CD4-positive, alpha-beta T cell treated with Interleukin-12 subunit alpha and Interleukin-12 subunit beta, for 1 hour (primary cell): ENCODE measurements around the gene COL13A1.

Experiments
- DNase-seq: peaks from one replicate; pipeline ENCODE4 v3.0.0-alpha.2; 2020

Gene COL13A1

DNA sequence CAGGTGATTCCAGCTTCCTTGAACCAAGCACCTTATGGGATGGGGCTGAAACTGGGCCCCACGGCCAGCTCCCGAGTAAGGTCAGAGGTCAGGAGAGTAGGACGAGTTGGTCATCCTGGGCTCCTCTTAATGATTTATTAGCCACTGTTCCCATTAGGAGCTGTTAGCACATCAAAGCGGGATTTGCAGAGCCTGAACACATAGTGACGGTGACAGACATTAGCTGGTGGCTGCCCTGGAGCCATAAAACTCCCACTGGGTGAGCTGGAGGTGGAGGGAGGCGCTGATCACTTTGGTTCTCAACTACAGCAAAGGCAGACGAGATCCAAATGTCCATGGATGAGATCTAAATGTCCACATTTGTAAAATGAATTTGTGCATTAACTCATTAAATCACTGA is 48.1 kb downstream of the COL13A1 start:
- no peak for DNase-seq

DNA sequence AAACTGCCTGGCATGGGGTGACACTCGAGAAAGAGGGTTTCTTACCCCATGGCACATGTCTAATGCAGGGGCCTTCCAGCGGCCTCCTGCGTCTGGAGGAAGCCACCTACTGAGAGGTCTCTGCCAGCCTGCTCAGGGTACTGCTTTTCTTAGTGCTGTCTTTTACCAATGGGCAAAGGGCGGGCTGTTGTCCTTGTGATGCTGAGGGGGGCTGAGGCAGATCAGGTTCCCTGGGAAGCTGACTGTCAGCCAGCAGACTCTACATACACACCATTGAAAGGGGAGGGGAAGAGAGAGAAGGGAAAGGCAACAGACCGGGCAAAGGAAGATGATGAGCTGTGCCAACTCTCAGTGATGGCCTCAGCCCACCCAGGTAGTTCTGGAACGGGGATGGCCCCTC is 48.7 kb downstream of the COL13A1 start:
- DNase-seq = no peak

DNA sequence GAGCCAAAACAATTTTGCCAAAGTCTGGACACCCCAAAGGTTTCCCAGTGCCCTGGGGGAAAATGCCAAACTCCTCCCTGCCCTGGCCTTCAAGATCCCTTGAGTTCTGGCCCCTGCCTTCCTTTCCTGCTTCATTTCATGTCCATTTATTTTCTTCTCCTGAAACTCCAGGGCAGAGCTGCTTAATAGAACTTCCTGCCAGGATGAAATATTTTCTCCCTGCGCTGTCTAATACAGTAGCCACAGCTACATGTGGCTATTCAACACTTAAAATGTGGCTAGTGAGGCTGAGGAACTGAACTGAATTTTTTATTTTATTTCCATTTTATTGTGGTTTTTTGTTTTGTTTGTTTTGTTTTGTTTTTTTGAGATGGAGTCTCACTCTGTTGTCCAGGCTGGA is 49.6 kb downstream of the COL13A1 start:
- no peak for DNase-seq

DNA sequence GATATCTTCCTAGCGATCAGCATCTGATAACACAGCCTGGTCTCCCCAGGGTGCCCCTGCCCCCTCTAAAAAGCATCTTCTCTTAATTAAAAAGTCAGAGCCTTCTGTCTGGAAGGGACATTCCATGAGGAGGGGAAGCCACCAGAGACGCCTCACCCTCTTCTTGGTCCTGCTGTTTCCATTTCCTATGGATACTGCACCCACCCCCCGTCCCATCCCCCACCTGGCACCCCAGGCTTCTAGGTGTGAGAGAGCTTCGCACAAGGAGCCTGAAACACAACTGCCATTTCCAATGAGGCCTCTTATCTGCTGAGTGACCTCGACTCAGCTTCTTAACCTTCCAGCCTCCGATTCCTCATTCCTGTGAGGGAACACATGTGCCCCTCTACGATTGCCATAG is 51.4 kb downstream of the COL13A1 start:
- no peak for DNase-seq

DNA sequence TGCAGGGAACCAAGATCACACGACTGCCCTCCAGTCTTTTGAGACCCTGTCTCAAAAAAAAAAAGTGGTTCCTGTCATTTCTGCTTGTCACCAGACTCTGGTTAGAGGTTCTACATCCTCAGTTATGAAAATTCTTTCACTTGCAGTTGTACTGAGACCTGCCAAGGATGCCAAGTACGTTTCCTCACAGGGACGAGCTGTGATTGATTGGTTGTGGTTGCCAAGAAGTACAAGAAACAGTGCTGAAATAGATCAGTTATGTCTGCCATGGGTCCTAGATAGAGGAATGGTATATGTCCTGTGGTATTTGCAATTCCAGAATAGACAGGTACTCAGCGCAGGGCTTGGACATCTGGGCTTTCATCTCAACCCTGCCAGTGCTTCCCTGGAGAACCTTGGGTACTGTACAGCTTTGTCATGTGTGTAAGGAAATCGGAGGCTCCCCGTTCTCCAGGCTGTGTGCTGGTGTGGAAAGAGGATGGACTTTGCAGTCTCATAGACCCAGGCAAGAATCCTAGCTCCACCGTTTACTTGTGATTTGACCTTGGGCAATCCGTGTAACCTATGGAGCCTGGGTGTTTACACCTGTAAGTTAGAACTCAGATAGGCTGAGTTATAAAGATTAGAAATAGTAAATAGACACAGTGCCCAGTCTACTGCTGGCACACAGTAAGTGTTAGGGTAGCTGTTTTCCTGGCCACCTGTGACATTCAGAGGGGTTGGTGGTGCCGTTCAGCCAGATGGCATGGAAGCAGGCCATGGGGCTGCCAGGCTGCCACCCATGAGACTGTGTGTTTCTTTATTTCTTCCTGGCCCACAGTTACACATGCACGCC is 53.0 kb downstream of the COL13A1 start:
- DNase-seq = no peak

DNA sequence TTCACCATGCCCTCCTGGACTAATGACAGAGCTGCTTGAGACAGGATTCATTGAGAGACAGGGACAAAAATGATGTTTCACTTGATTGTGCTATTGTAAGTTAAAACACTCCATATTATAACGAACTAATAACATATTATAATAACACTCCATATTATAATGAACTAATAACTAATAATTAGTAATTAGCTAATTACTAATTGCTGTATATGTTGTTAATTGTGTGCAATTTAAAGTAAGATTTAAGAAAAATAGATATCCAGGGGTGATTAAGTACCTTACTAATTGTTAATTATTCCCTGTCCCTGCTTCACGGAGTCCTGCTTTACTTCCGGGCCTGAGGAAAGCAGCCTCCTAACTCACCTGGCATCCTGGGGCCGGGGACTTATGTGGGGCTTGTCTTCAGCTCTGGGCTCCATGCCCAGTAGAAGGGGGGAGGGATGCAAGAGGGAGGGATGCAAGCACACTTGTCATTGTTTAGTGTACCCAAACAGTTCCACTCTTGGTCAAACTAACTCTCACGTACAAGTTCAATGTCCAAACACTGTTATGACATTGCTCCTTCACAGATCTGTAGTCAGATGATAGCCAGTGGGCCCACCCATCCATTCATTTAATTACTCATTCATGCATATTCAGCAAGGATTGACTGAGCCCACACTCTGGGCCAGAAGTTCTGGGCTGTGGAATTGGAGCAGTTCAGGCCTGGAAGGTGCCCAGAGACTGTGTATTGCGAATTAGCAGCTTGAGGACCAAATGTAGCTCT is 53.8 kb downstream of the COL13A1 start:
- DNase-seq = no peak

DNA sequence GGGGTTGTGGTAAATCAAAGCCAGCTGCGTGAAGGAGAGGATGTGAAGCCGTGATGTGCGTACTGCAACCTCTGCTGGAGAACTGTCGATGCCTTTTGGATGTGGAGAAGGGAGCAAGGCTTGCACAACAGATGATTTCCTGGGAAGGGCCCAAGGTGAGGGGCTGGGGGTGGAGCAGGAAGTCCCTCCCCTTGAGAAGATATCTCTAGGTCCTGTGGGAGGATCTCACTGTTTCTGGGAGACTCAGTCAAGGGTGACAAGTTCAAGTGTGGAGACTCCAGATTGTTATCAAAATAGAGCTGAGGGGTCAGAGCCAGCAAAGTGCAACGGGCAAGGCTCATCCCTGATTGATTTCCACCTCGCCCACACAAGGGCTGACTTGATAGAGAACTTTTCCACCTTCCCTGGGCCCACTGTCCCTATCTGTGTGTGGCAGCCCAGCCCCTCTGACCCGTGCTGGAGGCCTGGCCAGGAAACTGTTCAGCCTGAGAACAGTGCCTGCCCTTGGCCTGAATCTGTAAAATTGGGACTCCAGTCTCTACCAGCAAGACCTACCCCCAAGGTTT is 55.0 kb downstream of the COL13A1 start:
- DNase-seq = no peak

DNA sequence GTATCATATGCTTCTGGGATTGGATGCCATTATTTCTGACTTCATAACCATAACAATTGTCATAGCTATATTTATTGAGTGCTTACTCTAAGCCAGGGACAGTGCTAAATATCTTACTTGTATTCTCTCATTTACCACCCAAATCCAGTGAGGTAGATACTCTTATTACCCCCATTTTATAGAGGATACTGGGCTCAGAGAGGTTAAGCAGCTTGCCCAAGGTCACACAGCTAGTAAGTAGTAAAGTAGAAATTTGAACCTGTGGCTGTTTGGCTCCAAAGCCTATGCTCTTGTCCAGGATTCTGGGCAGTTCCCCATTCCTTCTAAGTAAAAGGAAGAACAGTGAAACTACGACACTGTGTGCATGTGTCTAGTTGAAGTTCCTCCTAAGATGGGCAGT is 56.5 kb downstream of the COL13A1 start:
- no peak for DNase-seq

DNA sequence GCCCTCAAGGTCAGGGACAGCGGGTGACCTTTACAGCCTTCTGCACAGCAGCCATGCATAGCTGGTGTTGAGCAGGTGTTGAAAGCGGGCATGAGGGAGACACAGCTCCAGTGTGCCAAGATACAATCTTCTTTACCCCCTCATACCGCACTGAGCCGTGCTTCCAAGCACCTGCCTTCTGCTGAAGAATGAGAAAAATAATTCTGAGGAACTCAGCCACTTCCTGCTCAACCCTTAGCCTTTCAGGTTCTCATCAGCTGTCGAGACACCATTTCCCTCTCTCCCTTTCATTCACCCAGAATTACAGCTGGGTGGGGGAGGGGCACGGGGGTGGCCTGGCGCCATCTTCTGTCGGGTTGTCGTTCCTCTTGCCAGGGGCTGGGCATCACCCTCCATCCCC is 58.6 kb downstream of the COL13A1 start:
- DNase-seq = no peak

DNA sequence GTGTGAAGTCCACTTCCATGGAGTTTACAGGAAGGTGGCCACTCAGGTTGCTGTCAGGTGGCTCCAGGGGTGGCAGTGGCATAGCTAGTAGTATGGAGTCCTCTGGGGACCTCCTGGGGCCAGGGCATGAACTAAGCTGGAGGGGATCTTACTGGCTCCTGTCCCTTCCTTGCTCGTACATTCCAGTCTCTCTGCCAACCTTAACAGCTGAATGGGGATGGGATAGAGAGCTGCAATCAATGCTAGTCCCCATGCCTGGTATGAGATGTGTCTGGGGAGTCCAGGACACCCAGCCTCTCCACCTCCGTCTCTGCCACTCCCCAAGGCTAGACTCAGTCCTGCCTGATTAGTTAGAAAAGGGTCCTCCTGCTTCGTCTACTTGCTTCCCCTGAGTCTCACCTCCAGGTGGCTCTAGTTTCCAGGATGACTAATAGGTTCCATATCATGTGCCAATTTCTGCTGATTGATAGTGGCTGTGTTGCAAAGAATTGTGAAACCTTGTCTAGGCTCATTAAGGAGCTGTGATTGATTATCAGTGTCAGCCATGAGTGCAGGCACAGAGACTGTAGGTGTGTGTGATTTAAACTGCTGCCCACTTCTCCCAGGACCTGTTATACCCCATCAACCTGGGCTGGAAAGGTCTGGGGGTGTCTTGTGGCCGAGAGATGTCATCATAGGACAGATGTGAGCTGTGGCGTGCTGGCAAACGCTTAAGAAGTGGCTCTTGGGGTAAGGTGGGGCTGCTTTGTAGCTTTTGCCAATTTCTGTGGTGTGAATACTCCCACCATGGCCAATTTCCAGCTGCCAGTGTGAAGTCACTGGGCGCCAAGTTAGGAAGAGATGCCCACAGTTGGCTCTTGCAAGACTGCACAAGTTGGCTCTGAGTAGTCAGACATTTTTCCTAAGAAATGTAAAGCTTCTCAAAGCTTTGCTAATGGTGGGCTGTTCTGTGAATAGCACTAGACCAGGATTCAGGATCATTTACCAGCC is 59.8 kb downstream of the COL13A1 start:
- no peak for DNase-seq

DNA sequence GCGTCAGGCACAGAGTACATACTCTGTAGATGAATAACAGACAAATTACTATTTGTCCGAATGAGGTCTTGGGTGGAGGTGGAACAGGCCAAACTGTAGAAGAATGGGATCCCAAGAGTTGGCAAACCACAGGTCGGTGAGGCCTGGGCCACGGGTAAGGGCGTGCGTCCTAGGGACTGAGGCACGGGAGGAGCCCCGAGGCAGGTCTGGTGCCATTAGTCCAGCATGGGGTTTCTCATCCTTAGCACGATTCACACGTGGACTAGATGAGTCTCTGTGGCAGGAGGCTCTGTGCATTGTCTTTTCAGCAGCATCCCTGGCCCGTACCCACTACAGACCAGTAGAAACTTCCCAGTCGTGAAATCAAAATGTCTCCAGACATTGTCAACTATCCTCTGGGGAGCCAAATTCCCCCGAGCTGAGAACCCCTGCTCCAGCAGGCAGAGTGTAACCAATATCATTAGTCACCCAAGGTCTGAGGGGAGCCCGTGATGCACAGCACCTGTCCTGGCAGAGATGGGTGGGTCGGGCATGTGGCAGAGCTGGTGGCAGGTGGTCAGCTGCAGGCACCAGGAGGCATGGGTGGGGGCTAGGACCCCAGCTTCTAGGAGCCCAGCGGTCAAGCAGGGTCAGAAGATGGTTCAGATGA is 61.3 kb downstream of the COL13A1 start:
- no peak for DNase-seq

DNA sequence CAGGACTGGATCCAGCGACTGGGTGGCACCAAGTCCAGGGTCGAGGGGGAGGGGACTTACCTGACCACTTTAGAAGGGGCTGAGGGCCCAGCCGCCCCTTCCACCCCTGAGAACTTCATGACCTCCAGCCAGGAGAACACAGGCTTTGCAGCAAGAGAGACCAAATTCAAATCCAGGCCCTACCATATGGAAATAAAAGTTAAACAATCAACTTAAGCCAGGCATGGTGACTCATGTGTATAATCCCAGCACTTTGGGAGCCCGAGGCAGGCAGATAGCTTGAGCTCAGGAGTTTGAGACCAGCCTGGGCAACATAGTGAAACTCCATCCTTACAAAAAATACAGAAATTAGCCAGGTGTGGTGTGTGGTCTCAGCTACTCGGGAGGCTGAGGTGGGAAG is 61.9 kb downstream of the COL13A1 start:
- no peak for DNase-seq

DNA sequence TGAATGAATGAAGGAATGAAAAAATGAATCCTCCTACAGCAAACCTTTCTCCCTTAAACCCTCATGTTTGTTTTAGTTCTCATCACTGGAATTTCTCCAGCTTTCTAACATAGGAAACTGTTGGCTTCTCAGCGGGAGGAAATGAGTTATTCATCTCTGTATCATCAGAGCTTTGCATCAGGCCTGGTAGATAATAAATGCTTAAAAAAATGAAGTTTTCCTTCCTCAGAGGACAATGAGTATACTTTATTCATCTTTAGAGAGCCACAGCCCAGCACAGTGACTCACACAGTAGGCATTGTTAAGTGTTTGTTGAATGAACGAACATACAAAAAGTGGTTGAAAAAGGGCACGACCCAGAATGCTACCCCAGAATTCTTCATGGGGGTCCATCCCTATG is 62.6 kb downstream of the COL13A1 start:
- no peak for DNase-seq

DNA sequence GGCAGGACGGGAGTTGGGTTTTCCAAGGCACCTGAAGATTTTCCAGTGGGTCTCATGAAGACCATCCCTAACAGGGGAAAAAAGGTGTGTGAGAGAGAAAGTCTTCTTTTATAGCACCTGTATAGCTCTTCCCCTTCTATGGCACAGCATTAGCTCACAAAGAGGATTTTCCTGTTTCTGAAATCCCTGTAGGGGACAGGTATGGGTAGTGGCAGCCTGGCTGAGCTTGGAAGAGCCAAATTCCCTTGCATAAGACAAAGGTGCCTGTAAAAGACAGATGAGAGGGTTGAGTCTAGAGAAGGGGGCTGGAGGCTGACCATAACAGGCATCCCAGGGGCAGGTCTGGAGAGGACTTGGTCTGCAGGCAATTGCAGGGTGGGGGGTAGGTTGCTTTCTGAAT is 63.7 kb downstream of the COL13A1 start:
- DNase-seq = no peak

DNA sequence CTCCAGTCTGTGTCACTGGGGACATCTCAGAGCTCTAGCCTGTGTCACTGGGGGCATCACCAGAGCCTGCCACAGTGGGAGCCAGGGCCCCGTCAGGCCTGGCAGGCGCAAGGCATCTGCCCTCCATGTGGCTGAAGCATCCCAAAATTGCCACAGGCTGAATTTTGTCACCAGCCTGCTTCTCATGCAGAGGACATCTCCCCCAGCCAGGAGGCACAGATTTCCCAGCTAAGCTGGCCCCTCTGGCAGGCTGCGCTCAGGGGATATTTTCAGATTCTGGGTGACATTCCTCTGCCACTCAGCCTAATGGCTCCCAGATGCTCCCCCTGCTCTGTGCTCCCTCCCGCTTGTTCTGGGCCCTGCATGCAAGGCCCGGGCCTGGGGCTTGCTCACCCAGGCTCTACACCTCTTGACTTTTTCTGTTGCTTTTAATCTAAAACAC is 64.6 kb downstream of the COL13A1 start:
- no peak for DNase-seq

DNA sequence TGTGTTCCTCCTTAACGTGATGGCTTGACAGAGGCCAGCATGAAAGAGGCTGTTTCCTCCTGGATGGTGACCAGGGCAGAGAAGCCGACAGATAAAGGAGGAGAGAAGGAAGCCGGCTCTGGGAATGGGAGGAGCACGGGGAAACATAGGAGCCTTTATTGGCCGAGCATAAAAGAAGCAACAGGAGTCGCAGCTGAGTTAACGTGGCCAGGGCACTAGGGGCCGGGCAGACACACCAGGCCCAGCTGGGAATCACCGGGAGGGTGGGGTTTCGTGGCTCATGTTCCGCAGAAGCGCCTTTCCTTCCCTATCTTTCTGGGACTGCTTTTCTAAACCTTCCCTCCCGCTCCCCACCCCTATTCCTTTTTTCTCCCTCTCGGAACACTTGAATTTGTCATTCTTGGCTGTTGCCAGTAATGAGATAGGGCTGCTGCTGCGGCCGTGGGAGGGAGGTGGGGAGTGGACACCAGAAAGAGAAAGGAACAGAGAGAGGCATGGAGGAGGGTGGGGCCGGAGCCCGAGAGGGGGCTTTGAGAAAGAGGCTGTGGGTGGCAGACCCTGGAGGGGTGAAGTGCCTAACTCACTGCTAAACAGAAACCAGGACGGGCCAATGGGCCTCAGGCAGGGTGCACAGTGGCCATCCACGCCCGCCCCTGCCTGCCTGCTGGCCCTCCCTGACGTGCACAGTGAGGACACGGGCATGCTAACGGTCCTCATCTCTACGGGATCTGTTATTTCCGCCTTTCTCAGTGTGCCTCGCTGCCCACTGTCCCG is 65.2 kb downstream of the COL13A1 start:
- DNase-seq = no peak

DNA sequence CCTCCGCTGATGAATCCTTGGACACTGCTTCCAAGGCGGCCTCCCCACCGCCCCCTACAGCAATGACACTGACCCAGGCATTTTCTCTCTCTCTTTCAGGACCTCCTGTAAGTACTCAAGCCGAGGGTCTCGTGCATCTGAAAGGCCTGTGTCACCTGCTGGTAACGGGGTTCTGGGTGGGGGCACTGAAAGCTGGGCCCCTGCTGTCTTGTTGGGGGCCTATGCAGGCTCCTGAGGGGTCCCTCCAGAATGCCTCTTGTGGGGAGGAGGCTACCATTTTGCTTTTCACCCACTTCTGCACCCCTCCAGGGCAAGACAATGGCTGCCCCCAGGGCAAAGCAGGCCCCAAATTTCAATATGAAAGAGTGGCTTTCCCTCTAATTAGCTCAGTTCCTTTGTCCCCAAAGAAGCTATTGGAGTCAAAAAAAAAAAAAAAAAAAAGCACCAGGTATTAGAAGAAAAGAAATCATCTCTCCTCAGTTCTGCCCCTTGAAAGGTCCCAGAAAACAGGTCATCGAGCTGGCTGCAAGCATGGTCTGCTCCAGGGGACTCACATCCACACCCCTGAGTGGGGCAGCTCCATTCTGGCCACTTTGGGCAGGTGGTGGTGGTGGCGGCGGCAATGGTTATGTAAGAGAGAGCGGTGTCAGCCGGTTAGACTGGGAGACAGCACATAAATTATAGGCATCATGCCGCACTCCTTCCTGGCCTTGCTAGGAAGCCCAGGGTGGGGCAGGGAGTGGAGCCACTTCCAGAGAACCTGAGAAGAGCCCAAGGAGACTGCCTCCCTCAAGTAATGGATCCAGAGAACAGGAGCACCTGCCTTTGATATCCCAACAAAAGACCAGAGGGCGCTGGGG is 66.2 kb downstream of the COL13A1 start:
- no peak for DNase-seq

DNA sequence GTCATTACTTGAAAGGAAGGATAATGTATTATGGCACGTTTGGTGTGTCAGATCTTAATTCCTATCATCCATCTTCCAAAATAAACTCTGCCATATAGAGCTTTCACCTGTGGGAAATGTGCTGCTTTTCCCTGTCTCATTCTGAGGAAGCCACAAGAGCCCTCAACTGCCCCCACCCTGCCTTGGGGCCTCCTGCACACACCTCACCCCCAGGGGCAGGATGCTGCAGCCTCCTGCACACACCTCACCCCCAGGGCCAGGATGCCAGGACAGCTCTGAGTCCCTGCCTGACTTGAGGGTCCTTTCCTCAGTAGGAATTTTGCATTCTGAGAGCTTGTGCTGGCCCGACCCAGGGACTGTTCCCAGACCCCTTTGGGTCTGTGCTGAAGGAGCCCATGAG is 67.1 kb downstream of the COL13A1 start:
- no peak for DNase-seq

DNA sequence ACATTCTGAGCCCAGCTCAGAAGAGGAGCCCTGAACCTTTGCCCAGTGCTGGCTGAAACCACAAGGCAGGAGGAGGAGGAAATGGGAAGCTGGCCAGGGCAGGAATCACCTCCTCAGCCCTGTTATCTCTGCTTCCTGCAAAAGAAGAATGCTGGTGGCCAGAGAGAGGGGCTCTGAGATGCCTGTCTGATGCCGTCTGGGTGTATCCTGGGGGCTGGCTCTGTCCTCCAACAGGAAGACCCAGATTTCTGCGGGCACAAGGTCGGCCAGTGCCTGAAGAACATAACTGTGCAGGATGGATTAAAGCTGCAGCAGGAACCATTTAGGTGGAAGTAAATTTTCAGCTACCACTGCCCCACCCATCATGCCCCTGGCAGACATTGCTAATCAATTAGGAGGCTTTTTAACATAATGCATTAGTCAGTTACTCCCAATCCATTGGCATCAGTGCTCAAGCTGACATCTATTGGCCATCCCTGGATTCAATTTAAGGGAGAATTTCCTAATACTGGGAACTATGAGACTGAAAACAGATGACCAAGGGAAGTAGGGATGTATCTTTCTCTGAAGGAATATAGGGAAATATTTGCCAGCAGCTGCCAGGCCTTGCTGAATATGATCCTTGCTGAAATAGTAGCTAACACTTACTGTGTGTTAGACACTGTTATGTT is 67.7 kb downstream of the COL13A1 start:
- DNase-seq = no peak

DNA sequence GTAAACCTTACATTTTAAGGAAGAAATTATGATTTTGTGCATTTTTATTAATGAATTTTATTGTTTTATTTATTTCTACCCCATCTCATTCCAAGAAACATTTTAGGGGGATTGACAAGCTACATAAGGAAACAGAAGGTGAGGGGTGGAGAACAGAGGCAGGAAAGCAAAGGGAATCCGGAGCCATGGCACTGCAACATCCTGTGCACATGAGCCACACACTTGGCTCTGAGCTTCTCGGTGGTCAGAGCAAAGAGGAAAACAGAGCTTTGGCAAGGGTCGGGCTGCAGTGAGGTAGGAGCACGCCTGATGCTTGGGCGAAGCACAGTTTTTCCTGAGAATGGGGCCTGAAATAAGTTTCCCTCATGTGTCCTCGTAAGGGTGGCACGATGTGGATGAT is 68.9 kb downstream of the COL13A1 start:
- no peak for DNase-seq
